ENCODE data around the gene PITRM1. TPM values are rescaled to one million over a fixed set of nuclear protein-coding genes. Genes with fewer than 3 reads are reported as not detected.
"Not testable (repeated sequence)": the region's sequence is repeated elsewhere in the genome, so short reads cannot be mapped to it uniquely, and the experiment has no call there.

Gene PITRM1
- total RNA-seq, 1 donor from 2014 or later: 47.6 TPM

GRCh38 chr10:3194871-3195270 is 22.3 kb upstream of the PITRM1 start:
- Mint-ChIP-seq H3K36me3 (ENCODE audit: insufficient read depth) (no peaks in the 10 kb centered on the region), H3K27ac (no peak overlapping the region)

GRCh38 chr10:3193751-3194150 is 21.2 kb upstream of the PITRM1 start:
- DNase-seq (ENCODE audit: low spot score, unreplicated experiment): no peak

More at GRCh38 chr10:3194871-3195270, 22.3 kb upstream of the PITRM1 start:
- TF ChIP-seq, protein P1, sequence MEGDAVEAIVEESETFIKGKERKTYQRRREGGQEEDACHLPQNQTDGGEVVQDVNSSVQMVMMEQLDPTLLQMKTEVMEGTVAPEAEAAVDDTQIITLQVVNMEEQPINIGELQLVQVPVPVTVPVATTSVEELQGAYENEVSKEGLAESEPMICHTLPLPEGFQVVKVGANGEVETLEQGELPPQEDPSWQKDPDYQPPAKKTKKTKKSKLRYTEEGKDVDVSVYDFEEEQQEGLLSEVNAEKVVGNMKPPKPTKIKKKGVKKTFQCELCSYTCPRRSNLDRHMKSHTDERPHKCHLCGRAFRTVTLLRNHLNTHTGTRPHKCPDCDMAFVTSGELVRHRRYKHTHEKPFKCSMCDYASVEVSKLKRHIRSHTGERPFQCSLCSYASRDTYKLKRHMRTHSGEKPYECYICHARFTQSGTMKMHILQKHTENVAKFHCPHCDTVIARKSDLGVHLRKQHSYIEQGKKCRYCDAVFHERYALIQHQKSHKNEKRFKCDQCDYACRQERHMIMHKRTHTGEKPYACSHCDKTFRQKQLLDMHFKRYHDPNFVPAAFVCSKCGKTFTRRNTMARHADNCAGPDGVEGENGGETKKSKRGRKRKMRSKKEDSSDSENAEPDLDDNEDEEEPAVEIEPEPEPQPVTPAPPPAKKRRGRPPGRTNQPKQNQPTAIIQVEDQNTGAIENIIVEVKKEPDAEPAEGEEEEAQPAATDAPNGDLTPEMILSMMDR (IDR thresholded peaks at IDR 0.05; ENCODE audit: unreplicated experiment): no peak
- no peaks in the 10 kb centered on the region for H3K9me3 Mint-ChIP-seq (ENCODE audit: low read depth)
- no peak overlapping the region for H3K4me3 Mint-ChIP-seq (ENCODE audit: low read depth)
- DNase-seq (ENCODE audit: low spot score, unreplicated experiment): no peak
- peaks cover 24% of the 10 kb centered on the region for H3K27me3 Mint-ChIP-seq
- peaks cover 4% of the 10 kb centered on the region for H3K4me1 Mint-ChIP-seq (ENCODE audit: low read depth)

DNA sequence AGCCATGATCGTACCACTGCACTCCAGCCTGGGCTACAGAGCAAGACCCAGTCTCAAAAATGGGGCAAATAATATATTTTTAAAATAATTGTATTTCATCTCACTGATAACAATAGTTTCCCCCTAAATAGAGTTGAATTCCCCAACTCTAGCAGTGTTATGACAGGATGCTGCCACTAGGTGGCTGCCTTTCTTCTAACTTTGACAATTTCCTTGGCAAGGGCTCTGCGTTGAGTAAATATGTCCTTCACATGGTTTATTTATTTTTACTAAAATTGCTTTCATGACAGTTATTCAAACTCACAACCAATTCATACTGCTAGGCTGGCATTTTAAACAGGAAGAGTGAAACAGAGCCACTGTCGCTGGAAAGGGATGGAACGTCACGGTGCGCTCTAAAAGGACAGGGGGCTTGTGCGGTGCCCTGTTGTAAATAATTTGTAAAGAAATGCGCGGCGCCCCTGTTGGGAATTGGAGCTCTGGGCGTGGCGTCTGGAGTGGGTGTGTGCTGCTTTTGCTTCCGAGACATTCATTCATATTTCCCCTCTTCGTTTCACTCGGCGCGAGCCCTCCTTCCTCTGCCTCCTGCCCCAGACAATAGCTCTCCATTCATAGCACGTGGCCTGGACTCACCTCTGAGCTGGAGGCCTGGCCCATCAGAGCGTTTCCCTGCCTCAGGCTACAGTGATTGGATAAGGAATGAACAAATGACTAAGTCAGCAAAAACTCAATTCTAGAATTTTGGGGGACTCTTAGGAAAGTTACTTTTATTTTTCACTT is 20.5 kb upstream of the PITRM1 start:
- Mint-ChIP-seq H3K36me3 (ENCODE audit: insufficient read depth) (no peaks in the 10 kb centered on the region), H3K27me3 (peaks cover 10% of the 10 kb centered on the region), H3K9me3 (ENCODE audit: low read depth) (no peaks in the 10 kb centered on the region), H3K4me1 (ENCODE audit: low read depth) (peaks cover 4% of the 10 kb centered on the region), H3K4me3 (ENCODE audit: low read depth) (no peak overlapping the region), H3K27ac (no peak overlapping the region)
- TF ChIP-seq, protein P1 (IDR thresholded peaks at IDR 0.05; ENCODE audit: unreplicated experiment): peak; percentile 86
- DNase-seq (ENCODE audit: low spot score, unreplicated experiment): no peak

More at GRCh38 chr10:3193751-3194150, 21.2 kb upstream of the PITRM1 start:
- Mint-ChIP-seq H3K27me3 (peaks cover 17% of the 10 kb centered on the region), H3K9me3 (ENCODE audit: low read depth) (no peaks in the 10 kb centered on the region), H3K27ac (no peak overlapping the region), H3K36me3 (ENCODE audit: insufficient read depth) (no peaks in the 10 kb centered on the region), H3K4me1 (ENCODE audit: low read depth) (peaks cover 4% of the 10 kb centered on the region), H3K4me3 (ENCODE audit: low read depth) (no peak overlapping the region)
- TF ChIP-seq, protein P1 (IDR thresholded peaks at IDR 0.05; ENCODE audit: unreplicated experiment): no peak

DNA sequence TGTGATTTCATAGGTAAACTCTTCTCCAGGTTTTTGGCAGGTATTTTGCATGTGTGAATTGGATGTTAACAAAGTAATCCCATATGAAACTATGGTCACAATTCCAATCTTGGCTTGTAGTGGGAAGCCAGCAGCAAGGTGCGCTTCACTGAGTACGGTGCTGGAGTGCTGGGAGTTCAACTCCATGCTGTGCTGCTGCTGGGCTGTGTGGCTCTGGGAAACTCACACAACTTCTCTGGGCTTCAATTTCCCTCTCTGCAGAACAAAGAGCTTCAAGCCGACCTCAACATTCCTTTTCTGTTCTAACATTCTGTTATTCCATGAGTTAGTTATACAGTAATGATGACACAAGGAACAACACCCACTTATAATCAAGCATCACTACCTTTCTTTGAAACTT is 18.2 kb upstream of the PITRM1 start:
- H3K36me3 Mint-ChIP-seq (ENCODE audit: insufficient read depth): no peaks in the 10 kb centered on the region
- no peak overlapping the region for H3K27ac Mint-ChIP-seq
- H3K9me3 Mint-ChIP-seq (ENCODE audit: low read depth): no peaks in the 10 kb centered on the region
- no peak overlapping the region for H3K4me3 Mint-ChIP-seq (ENCODE audit: low read depth)
- peaks cover 4% of the 10 kb centered on the region for H3K27me3 Mint-ChIP-seq
- no peaks in the 10 kb centered on the region for H3K4me1 Mint-ChIP-seq (ENCODE audit: low read depth)
- TF ChIP-seq, protein P1 (IDR thresholded peaks at IDR 0.05; ENCODE audit: unreplicated experiment): no peak
- DNase-seq (ENCODE audit: low spot score, unreplicated experiment): no peak

DNA sequence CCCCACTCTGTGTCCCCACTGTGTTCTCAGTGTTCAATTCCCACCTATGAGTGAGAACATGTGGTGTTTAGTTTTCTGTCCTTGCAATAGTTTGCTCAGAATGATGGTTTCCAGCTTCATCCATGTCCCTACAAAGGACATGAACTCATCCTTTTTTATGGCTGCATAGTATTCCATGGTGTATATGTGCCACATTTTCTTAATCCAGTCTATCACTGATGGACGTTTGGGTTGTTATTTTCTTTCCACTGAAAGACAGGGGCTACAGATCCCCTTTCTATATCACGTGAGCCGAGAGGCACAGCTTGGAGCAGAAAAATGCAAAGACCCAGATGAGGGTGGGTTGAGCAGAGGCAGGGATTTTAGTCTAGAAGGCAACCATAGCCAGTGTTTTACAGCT is 14.6 kb upstream of the PITRM1 start:
- not testable (repeated sequence) for H3K27me3 Mint-ChIP-seq; DNase-seq (ENCODE audit: low spot score, unreplicated experiment); H3K4me3 Mint-ChIP-seq (ENCODE audit: low read depth); H3K4me1 Mint-ChIP-seq (ENCODE audit: low read depth); H3K27ac Mint-ChIP-seq; H3K9me3 Mint-ChIP-seq (ENCODE audit: low read depth); H3K36me3 Mint-ChIP-seq (ENCODE audit: insufficient read depth)

GRCh38 chr10:3186368-3186767 is 13.8 kb upstream of the PITRM1 start:
- no peaks in the 10 kb centered on the region for H3K36me3 Mint-ChIP-seq (ENCODE audit: insufficient read depth)
- H3K27me3 Mint-ChIP-seq: peaks cover 7% of the 10 kb centered on the region
- DNase-seq (ENCODE audit: low spot score, unreplicated experiment): no peak
- no peak overlapping the region for H3K4me3 Mint-ChIP-seq (ENCODE audit: low read depth)
- TF ChIP-seq, protein P1 (IDR thresholded peaks at IDR 0.05; ENCODE audit: unreplicated experiment): no peak
- H3K27ac Mint-ChIP-seq: no peak overlapping the region
- H3K4me1 Mint-ChIP-seq (ENCODE audit: low read depth): no peaks in the 10 kb centered on the region
- H3K9me3 Mint-ChIP-seq (ENCODE audit: low read depth): no peaks in the 10 kb centered on the region
